Measurements from ENCODE around the gene MRPS6. TPM values are rescaled to one million over a fixed set of nuclear protein-coding genes. Genes with fewer than 3 reads are reported as not detected.

MRPS6 gene
- total and polyA plus RNA-seq, 9 donors = 19.1 to 104 (median 46.5) TPM

DNA sequence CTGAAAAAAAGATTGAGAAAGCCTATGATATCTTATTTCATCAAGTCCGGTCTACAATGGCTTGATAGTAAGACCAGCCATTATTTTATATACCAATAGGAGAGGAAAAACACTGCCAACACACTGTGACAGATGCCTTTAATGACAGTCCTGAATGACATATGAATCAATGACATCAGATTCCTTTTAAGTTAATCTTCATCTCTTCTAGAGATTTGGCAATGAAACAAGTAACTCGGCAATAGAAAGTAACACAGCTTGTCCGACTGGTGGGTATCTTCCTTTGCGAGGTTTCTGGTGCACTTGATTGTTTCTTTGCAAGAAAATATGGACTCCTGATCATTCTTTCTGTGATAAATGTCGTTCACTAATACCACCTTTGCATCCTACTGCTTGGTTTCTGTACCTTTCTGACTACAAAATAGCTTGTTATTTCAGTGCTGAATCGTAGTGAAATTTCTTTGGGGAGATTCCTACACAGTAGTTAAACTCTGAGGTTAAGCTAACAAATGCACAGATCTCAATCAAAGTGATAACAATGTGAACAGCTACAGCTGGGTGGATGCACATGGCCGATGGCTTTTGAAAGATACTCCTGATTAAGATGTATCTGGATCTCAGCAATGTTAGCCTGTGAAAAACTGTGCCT lies 104.7 kb downstream of the MRPS6 start:
- DNase-seq = no peak
- WGBS, 3 donors = 80 to 91% (median 90%) methylated on average over 7 of the region's 7 CpGs
- no peak for TF ChIP-seq POLR2A (IDR thresholded peaks at IDR 0.05)
- TF ChIP-seq, protein P1, sequence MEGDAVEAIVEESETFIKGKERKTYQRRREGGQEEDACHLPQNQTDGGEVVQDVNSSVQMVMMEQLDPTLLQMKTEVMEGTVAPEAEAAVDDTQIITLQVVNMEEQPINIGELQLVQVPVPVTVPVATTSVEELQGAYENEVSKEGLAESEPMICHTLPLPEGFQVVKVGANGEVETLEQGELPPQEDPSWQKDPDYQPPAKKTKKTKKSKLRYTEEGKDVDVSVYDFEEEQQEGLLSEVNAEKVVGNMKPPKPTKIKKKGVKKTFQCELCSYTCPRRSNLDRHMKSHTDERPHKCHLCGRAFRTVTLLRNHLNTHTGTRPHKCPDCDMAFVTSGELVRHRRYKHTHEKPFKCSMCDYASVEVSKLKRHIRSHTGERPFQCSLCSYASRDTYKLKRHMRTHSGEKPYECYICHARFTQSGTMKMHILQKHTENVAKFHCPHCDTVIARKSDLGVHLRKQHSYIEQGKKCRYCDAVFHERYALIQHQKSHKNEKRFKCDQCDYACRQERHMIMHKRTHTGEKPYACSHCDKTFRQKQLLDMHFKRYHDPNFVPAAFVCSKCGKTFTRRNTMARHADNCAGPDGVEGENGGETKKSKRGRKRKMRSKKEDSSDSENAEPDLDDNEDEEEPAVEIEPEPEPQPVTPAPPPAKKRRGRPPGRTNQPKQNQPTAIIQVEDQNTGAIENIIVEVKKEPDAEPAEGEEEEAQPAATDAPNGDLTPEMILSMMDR (IDR thresholded peaks at IDR 0.05) = no peak
- no peak for TF ChIP-seq EP300 (IDR thresholded peaks at IDR 0.05)
- H3K4me1 ChIP-seq (ENCODE audit: insufficient read depth) = no peaks in the 10 kb centered on the region
- intact Hi-C loops (cut with DNase I) = no loop called here
- H3K27ac ChIP-seq = no peak overlapping the region
- no peaks in the 10 kb centered on the region for H3K9me3 ChIP-seq
- no peaks in the 10 kb centered on the region for H3K36me3 ChIP-seq
- no peaks in the 10 kb centered on the region for H3K27me3 ChIP-seq
- H3K4me3 ChIP-seq = no peak overlapping the region

DNA sequence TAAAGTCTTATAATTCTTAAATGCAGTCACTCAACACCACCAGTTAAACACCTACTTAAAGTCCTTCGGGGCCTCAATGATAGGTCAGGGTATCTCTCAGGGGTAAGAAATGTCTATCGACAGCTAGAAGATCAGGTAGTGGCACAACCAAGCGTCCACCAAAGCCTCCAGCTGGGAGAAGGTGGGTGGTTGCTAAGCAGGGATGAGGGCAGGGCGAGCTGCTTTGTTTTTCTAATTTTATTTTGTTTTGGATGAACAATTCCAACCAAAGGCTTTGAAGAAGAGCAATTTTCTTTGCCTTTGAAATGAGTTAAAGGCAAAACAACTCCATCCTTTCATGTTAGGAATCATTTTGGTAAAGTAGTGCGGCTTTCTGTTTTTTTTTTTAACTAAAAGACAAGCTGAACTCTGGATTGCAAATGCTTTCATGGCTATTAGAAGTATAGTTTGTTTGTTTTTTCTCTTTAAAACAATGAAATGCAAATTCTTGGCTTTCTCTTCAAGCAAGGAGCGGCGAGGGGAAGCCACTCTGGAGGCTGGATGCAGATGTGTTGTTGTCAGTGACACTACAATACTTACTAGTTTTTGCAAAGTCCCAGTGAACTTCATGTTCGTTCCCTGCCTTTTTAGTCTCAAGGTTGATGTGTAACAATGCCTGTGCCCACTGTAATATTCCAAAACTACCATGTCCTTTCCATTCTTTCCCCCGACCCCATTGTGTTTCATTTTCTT lies 106.0 kb downstream of the MRPS6 start:
- WGBS, 3 donors = 31 to 50% (median 37%) methylated on average over 9 of the region's 9 CpGs
- DNase-seq = no peak
- no peaks in the 10 kb centered on the region for H3K36me3 ChIP-seq
- TF ChIP-seq POLR2A (IDR thresholded peaks at IDR 0.05) (no peak), EP300 (IDR thresholded peaks at IDR 0.05) (no peak)
- TF ChIP-seq, protein P1 (IDR thresholded peaks at IDR 0.05) = no peak
- no peak overlapping the region for H3K4me3 ChIP-seq
- H3K4me1 ChIP-seq (ENCODE audit: insufficient read depth) = no peaks in the 10 kb centered on the region
- H3K27ac ChIP-seq = no peak overlapping the region
- intact Hi-C loops (cut with DNase I) = no loop called here
- no peaks in the 10 kb centered on the region for H3K9me3 ChIP-seq
- no peaks in the 10 kb centered on the region for H3K27me3 ChIP-seq

DNA sequence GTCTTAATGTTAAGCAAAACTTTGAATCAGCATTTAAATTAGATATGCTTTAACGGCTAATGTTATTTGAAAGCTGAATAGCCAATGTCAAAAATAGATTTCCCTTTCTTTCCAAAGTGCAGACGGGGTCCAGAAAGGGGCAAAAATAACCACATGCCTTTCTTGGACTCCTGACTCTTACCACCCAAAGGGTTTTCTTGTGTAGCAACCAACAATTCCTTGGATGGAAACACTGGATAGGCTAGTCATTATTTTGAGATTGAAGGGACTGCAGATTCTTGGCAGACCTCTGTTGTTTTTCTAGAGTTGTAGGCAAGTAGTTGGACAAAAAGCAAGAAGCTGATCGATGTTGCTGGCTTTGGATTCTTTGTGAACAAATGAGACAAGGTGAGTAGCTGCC lies 107.0 kb downstream of the MRPS6 start:
- intact Hi-C loops (cut with DNase I) = loop anchor here in 1 of 4 donors (5.0 kb wide), 1 partner anchor 408 kb away; no protein-coding TSS in a partner anchor
- Histone ChIP-seq H3K4me3 (no peak overlapping the region), H3K27ac (no peak overlapping the region), H3K4me1 (ENCODE audit: insufficient read depth) (no peaks in the 10 kb centered on the region), H3K27me3 (no peaks in the 10 kb centered on the region), H3K36me3 (no peaks in the 10 kb centered on the region), H3K9me3 (no peaks in the 10 kb centered on the region)
- DNase-seq = no peak
- WGBS, 3 donors = 10 to 21% (median 18%) methylated on average over 3 of the region's 3 CpGs
- no peak for TF ChIP-seq EP300 (IDR thresholded peaks at IDR 0.05)
- TF ChIP-seq POLR2A (IDR thresholded peaks at IDR 0.05) = no peak
- TF ChIP-seq, protein P1 (IDR thresholded peaks at IDR 0.05) = no peak

DNA sequence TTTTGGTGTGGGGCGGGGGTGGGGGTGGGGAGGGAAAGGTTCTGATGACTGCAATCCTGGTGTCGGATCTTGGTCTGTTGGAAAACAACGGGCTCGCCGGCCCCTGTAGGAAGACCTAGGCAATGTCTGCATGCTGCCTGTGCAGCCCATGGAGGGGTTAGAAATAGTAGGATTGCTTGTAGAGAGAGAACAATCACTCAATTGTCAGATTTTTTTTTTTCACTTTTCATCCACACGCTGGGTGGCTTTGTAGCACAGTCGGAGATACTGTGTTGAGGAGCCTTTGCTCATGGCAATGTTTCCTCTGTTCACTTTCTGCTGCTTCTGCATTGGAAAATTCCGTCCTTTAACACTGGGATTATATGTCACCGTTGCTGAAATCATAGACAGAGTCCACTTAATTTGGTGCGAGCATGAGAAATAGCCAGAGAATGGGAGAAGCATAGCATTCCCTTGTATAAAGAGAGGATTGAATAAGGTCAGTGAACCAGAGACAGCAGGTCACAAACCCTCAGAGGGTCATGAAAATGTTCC lies 107.5 kb downstream of the MRPS6 start:
- no peaks in the 10 kb centered on the region for H3K36me3 ChIP-seq
- 67 to 71% (median 70%) methylated on average over 10 of the region's 10 CpGs for WGBS, 3 donors
- no peaks in the 10 kb centered on the region for H3K27me3 ChIP-seq
- H3K9me3 ChIP-seq = no peaks in the 10 kb centered on the region
- no peaks in the 10 kb centered on the region for H3K4me1 ChIP-seq (ENCODE audit: insufficient read depth)
- DNase-seq = no peak
- no peak overlapping the region for H3K27ac ChIP-seq
- H3K4me3 ChIP-seq = no peak overlapping the region
- intact Hi-C loops (cut with DNase I) = loop anchor here in 1 of 4 donors (5.0 kb wide), 1 partner anchor 409 kb away; no protein-coding TSS in a partner anchor
- TF ChIP-seq EP300 (IDR thresholded peaks at IDR 0.05) (no peak), POLR2A (IDR thresholded peaks at IDR 0.05) (no peak)
- TF ChIP-seq, protein P1 (IDR thresholded peaks at IDR 0.05) = no peak
